Neural crest cell (in vitro differentiated cells): ENCODE measurements around the gene KNCN. TPM values are rescaled to one million over a fixed set of nuclear protein-coding genes. Genes with fewer than 3 reads are reported as not detected.
A peak's percentile ranks its signal among the peaks of the same experiment; 100 is the strongest.

Experiments used
- DNase-seq: peaks from one replicate; pipeline ENCODE4 v3.0.0; 2021; ENCODE audit warnings: low read depth, mixed read lengths, low spot score
- H3K27ac Mint-ChIP-seq: one replicate; pipeline ENCODE4 v1.8.0; 2021; ENCODE audit warnings: mild to moderate bottlenecking, mixed read lengths; ENCODE audit not compliant: unreplicated experiment
- H3K27me3 Mint-ChIP-seq: 2 replicates; pipeline ENCODE4 v1.8.0; 2021; ENCODE audit warnings: low read depth, mild to moderate bottlenecking, mixed read lengths
- H3K36me3 Mint-ChIP-seq: 2 replicates; pipeline ENCODE4 v1.8.0; 2021; ENCODE audit warnings: low read depth, mild to moderate bottlenecking, mixed read lengths
- H3K4me1 Mint-ChIP-seq: 2 replicates; pipeline ENCODE4 v1.8.0; 2021; ENCODE audit warnings: mixed read lengths
- H3K4me3 Mint-ChIP-seq: one replicate; pipeline ENCODE4 v1.8.0; 2021; ENCODE audit warnings: mild to moderate bottlenecking, mixed read lengths
- H3K9me3 Mint-ChIP-seq: 2 replicates; pipeline ENCODE4 v1.8.0; 2021; ENCODE audit warnings: mixed read lengths
- CTCF ChIP-seq: fragments of 200-600 bp; sonication (generic); conservative IDR thresholded peaks from 2 replicates; pipeline ENCODE4 v1.5.0; 2021; ENCODE audit warnings: antibody characterized with exemption, mild to moderate bottlenecking
- total RNA-seq: library from RNA; stranded (reverse); gene quantifications from 2 replicates; pipeline ENCODE4 v1.2.1, GENCODE V29; 2021

The KNCN gene
- total RNA-seq, 1 donor from 2014 or later = not detected

GRCh38 chr1:46583494-46583893 lies 32.0 kb upstream of the KNCN start:
- H3K27ac Mint-ChIP-seq = no peak overlapping the region
- TF ChIP-seq CTCF = no peak
- DNase-seq = no peak
- peaks cover 2% of the 10 kb centered on the region for H3K36me3 Mint-ChIP-seq
- H3K27me3 Mint-ChIP-seq = no peaks in the 10 kb centered on the region
- no peaks in the 10 kb centered on the region for H3K4me1 Mint-ChIP-seq
- H3K4me3 Mint-ChIP-seq = no peak overlapping the region
- H3K9me3 Mint-ChIP-seq = no peaks in the 10 kb centered on the region

GRCh38 chr1:46582972-46583371 lies 31.5 kb upstream of the KNCN start:
- Mint-ChIP-seq H3K36me3 (peaks cover 2% of the 10 kb centered on the region), H3K27ac (no peak overlapping the region), H3K4me1 (no peaks in the 10 kb centered on the region), H3K27me3 (no peaks in the 10 kb centered on the region), H3K4me3 (no peak overlapping the region), H3K9me3 (no peaks in the 10 kb centered on the region)
- no peak for TF ChIP-seq CTCF
- no peak for DNase-seq

GRCh38 chr1:46581681-46582455 lies 30.4 kb upstream of the KNCN start:
- Mint-ChIP-seq H3K4me3 (no peak overlapping the region), H3K27me3 (no peaks in the 10 kb centered on the region), H3K9me3 (no peaks in the 10 kb centered on the region), H3K4me1 (no peaks in the 10 kb centered on the region), H3K36me3 (peaks cover 2% of the 10 kb centered on the region), H3K27ac (peak overlapping the region; percentile 81)
- no peak for TF ChIP-seq CTCF
- no peak for DNase-seq

- peaks cover 2% of the 10 kb centered on the region for H3K36me3 Mint-ChIP-seq
- H3K4me3 Mint-ChIP-seq = no peak overlapping the region
- no peak overlapping the region for H3K27ac Mint-ChIP-seq
- no peaks in the 10 kb centered on the region for H3K9me3 Mint-ChIP-seq
- TF ChIP-seq CTCF = no peak
- no peaks in the 10 kb centered on the region for H3K27me3 Mint-ChIP-seq
- DNase-seq = no peak
- H3K4me1 Mint-ChIP-seq = no peaks in the 10 kb centered on the region
Measured at GRCh38 chr1:46580140-46580903, 28.9 kb upstream of the KNCN start.

- no peaks in the 10 kb centered on the region for H3K9me3 Mint-ChIP-seq
- H3K36me3 Mint-ChIP-seq = peaks cover 2% of the 10 kb centered on the region
- no peak overlapping the region for H3K27ac Mint-ChIP-seq
- no peaks in the 10 kb centered on the region for H3K4me1 Mint-ChIP-seq
- TF ChIP-seq CTCF = no peak
- H3K4me3 Mint-ChIP-seq = no peak overlapping the region
- DNase-seq = no peak
- H3K27me3 Mint-ChIP-seq = no peaks in the 10 kb centered on the region
Measured at GRCh38 chr1:46577671-46578070, 26.2 kb upstream of the KNCN start.
